ENCODE data around the gene HSF2BP.

Gene HSF2BP

GRCh38 chr21:43581453-43581852, 77.8 kb downstream of the HSF2BP start:
- H3K27me3 ChIP-seq (replicated peaks; ENCODE audit: control insufficient read depth, insufficient read depth, low read length), result no peaks in the 10 kb centered on the region; the same call in 1 of the 2 replicates
- TF ChIP-seq, protein P1, sequence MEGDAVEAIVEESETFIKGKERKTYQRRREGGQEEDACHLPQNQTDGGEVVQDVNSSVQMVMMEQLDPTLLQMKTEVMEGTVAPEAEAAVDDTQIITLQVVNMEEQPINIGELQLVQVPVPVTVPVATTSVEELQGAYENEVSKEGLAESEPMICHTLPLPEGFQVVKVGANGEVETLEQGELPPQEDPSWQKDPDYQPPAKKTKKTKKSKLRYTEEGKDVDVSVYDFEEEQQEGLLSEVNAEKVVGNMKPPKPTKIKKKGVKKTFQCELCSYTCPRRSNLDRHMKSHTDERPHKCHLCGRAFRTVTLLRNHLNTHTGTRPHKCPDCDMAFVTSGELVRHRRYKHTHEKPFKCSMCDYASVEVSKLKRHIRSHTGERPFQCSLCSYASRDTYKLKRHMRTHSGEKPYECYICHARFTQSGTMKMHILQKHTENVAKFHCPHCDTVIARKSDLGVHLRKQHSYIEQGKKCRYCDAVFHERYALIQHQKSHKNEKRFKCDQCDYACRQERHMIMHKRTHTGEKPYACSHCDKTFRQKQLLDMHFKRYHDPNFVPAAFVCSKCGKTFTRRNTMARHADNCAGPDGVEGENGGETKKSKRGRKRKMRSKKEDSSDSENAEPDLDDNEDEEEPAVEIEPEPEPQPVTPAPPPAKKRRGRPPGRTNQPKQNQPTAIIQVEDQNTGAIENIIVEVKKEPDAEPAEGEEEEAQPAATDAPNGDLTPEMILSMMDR (IDR thresholded peaks at IDR 0.05; ENCODE audit: insufficient read depth, low read length, poor library complexity, severe bottlenecking), result no peak
- H3K4me3 ChIP-seq (replicated peaks; ENCODE audit: low read depth, low read length), result no peak overlapping the region
- DNase-seq (ENCODE audit: extremely low read depth, insufficient read length), result no peak
- no peaks in the 10 kb centered on the region for H3K36me3 ChIP-seq (ENCODE audit: control insufficient read depth, insufficient read depth, low read length)

GRCh38 chr21:43578677-43579303, 80.5 kb downstream of the HSF2BP start:
- DNase-seq (ENCODE audit: extremely low read depth, insufficient read length), result no peak
- Histone ChIP-seq H3K36me3 (ENCODE audit: control insufficient read depth, insufficient read depth, low read length) (no peaks in the 10 kb centered on the region), H3K27me3 (replicated peaks; ENCODE audit: control insufficient read depth, insufficient read depth, low read length) (no peaks in the 10 kb centered on the region; the same call in 1 of the 2 replicates), H3K4me3 (replicated peaks; ENCODE audit: low read depth, low read length) (no peak overlapping the region)
- TF ChIP-seq, protein P1 (IDR thresholded peaks at IDR 0.05; ENCODE audit: insufficient read depth, low read length, poor library complexity, severe bottlenecking), result no peak

- TF ChIP-seq, protein P1 (IDR thresholded peaks at IDR 0.05; ENCODE audit: insufficient read depth, low read length, poor library complexity, severe bottlenecking), result no peak
- no peaks in the 10 kb centered on the region for H3K36me3 ChIP-seq (ENCODE audit: control insufficient read depth, insufficient read depth, low read length)
- no peak for DNase-seq (ENCODE audit: extremely low read depth, insufficient read length)
- H3K27me3 ChIP-seq (replicated peaks; ENCODE audit: control insufficient read depth, insufficient read depth, low read length), result no peaks in the 10 kb centered on the region; the same call in 1 of the 2 replicates
- H3K4me3 ChIP-seq (replicated peaks; ENCODE audit: low read depth, low read length), result no peak overlapping the region
Observed at GRCh38 chr21:43575473-43575844, 83.8 kb downstream of the HSF2BP start.

DNA sequence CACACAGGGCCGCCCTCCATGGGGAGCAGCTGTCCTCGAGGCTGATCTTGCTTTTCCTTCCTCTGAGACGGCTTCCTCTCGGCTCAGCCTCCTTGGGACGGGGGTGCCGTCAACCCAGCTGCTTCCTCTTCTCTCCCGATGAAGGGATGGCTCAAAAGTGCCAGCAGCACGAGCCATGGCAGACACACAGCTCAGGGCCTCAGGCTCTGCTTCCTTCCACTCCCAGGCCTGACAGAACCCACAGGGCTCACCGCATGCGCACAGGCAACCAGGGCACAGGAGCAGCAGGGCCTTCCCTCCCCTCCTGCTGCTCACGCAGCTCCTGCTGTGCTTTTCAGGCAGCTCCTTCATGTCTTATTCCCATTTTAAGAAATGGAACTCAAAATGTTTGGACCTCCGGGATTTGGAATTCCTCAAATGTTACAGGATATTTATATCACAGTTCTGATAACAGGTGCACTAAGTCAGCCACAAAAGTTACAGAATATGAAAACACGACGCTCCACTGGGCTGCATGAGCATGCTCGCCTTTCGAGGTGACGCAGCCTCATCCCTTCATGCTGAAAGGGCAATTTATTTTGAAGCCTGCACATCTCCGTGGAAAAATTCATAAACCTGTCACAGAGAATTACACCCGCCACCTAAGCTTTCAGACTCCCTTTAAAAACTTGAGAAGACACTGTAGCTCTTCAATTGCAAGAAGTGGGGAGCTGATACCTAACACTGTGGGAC, 84.4 kb downstream of the HSF2BP start:
- Histone ChIP-seq H3K36me3 (ENCODE audit: control insufficient read depth, insufficient read depth, low read length) (no peaks in the 10 kb centered on the region), H3K27me3 (replicated peaks; ENCODE audit: control insufficient read depth, insufficient read depth, low read length) (no peaks in the 10 kb centered on the region; the same call in 1 of the 2 replicates), H3K4me3 (replicated peaks; ENCODE audit: low read depth, low read length) (no peak overlapping the region)
- DNase-seq (ENCODE audit: extremely low read depth, insufficient read length), result no peak
- TF ChIP-seq, protein P1 (IDR thresholded peaks at IDR 0.05; ENCODE audit: insufficient read depth, low read length, poor library complexity, severe bottlenecking), result no peak

- DNase-seq (ENCODE audit: extremely low read depth, insufficient read length), result no peak
- H3K4me3 ChIP-seq (replicated peaks; ENCODE audit: low read depth, low read length), result no peak overlapping the region
- TF ChIP-seq, protein P1 (IDR thresholded peaks at IDR 0.05; ENCODE audit: insufficient read depth, low read length, poor library complexity, severe bottlenecking), result no peak
- no peaks in the 10 kb centered on the region for H3K36me3 ChIP-seq (ENCODE audit: control insufficient read depth, insufficient read depth, low read length)
- no peaks in the 10 kb centered on the region; the same call in 1 of the 2 replicates for H3K27me3 ChIP-seq (replicated peaks; ENCODE audit: control insufficient read depth, insufficient read depth, low read length)
Observed at GRCh38 chr21:43573921-43574320, 85.4 kb downstream of the HSF2BP start.

All from GM06990 (cell line).